ENCODE data around the gene LILRA2. TPM values are rescaled to one million over a fixed set of nuclear protein-coding genes. Genes with fewer than 3 reads are reported as not detected.

LILRA2 gene
- total and polyA plus RNA-seq, 2 of the 8 experiments (the other 6 are each of a cell fraction or from before 2014, with no cell fraction given), result not detected

DNA sequence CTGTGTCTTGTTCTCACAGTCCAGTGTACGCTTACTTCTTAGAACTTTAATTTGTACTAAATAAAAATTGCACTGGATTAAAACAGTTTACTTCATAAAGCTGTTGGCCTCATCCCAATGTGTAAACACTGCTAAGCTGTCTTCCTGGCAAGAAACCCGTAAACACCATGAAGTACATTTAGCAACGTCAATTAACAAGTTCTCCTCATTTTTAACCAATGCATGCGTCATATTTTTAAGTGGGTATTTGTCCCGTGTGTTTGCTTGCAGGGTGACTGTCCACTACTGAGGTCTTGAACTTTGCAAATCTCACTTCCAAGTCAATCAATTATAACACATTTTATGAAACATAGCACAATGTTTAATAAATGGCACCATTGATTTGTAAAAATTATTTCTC is 42.7 kb upstream of the LILRA2 start:
- FAIRE-seq, result no peak
- POLR2A ChIA-PET (ENCODE audit: partially characterized antibody), result no interaction called here
- Histone ChIP-seq H3K23ac (ENCODE audit: insufficient read length) (no peak overlapping the region), H3K9me3 (ENCODE audit: insufficient read depth in 2 of 2, low read depth in 1 of 2, low read length in 1 of 2) (peaks cover 68 to 79% of the 10 kb centered on the region in 2 experiments), H4K5ac (ENCODE audit: insufficient read length, low read depth, low read length) (no peak overlapping the region), H3K27me3 (replicated peaks in 1 of 4; ENCODE audit: control insufficient read depth in 3 of 4, extremely low read depth in 1 of 4, insufficient read depth in 3 of 4, low read length in 3 of 4) (no peaks in the 10 kb centered on the region), H4K8ac (ENCODE audit: extremely low read depth, insufficient read depth, low read length) (no peak overlapping the region), H3K4me1 (replicated peaks in 1 of 4; ENCODE audit: control insufficient read depth in 3 of 4, insufficient read depth in 4 of 4, low read length in 3 of 4) (no peaks in the 10 kb centered on the region), H2BK20ac (ENCODE audit: low read length) (no peak overlapping the region), H2AK5ac (ENCODE audit: low read depth, low read length) (no peak overlapping the region), H3K56ac (replicated peaks; ENCODE audit: insufficient read length, low read depth, low read length) (no peak overlapping the region), H3K36me3 (ENCODE audit: control insufficient read depth in 2 of 4, insufficient read depth in 4 of 4, low read length in 3 of 4) (no peaks in the 10 kb centered on the region), H3K4me3 (ENCODE audit: extremely low read depth in 1 of 4, insufficient read depth in 2 of 4, low read depth in 3 of 4, low read length in 4 of 4) (no peak overlapping the region), H4K20me1 (replicated peaks in 1 of 2; ENCODE audit: control insufficient read depth in 1 of 2, insufficient read depth in 2 of 2, low read length in 2 of 2) (no peaks in the 10 kb centered on the region), H2BK120ac (replicated peaks; ENCODE audit: low read depth, low read length) (no peak overlapping the region), H3K79me1 (ENCODE audit: low read depth, low read length) (no peaks in the 10 kb centered on the region), H3K27ac (ENCODE audit: low read depth, low read length) (no peak overlapping the region), H3K79me2 (ENCODE audit: control insufficient read depth in 1 of 2, insufficient read depth in 2 of 2, low read length in 2 of 2) (no peaks in the 10 kb centered on the region), H3K23me2 (ENCODE audit: low read depth, low read length) (no peaks in the 10 kb centered on the region), H2BK5ac (ENCODE audit: low read depth, low read length) (no peak overlapping the region), H2BK12ac (ENCODE audit: low read depth, low read length) (no peak overlapping the region), H3K14ac (ENCODE audit: insufficient read length) (no peak overlapping the region), H2AFZ (ENCODE audit: low read length) (no peak overlapping the region), H3K9ac (replicated peaks in 1 of 4; ENCODE audit: extremely low read depth in 1 of 4, low read depth in 3 of 4, low read length in 3 of 4) (no peak overlapping the region), H3K4me2 (ENCODE audit: insufficient read depth in 1 of 2, low read depth in 2 of 2, low read length in 2 of 2) (no peak overlapping the region), H3K4ac (replicated peaks; ENCODE audit: insufficient read length, low read depth, low read length) (no peak overlapping the region), H4K91ac (replicated peaks; ENCODE audit: insufficient read length, low read length) (no peak overlapping the region), H2BK15ac (ENCODE audit: low read length) (no peak overlapping the region), H3K18ac (ENCODE audit: extremely low read depth, low read length) (no peak overlapping the region)
- WGBS, 2 experiments (ENCODE audit: extremely low coverage in 1 of 2, insufficient coverage in 1 of 2, insufficient read length in 1 of 2, insufficient replicate concordance in 2 of 2, low coverage in 1 of 2, low lambda C conversion rate in 2 of 2, missing lambda C conversion rate in 1 of 2), result 86% methylated on average over 5 of the region's 5 CpGs; no CpG with 5 or more reads in 1 of the 2 experiments
- CTCF ChIA-PET (ENCODE audit: partially characterized antibody), result no interaction called here
- no peak for DNase-seq (ENCODE audit: low read depth in 1 of 2, low spot score in 2 of 2)
- TF ChIP-seq CBX8 (IDR thresholded peaks at IDR 0.05; ENCODE audit: borderline replicate concordance, low read depth, low read length) (no peak), ZNF274 (IDR thresholded peaks at IDR 0.05; ENCODE audit: borderline replicate concordance, extremely low read depth, low read length) (no peak), GTF2F1 (IDR thresholded peaks at IDR 0.05; ENCODE audit: borderline replicate concordance, low read depth, low read length) (no peak), SP1 (IDR thresholded peaks at IDR 0.05; ENCODE audit: low read depth, low read length) (no peak), CHD1 (IDR thresholded peaks at IDR 0.05; ENCODE audit: low read depth, low read length) (no peak), HDAC2 (IDR thresholded peaks at IDR 0.05; ENCODE audit: borderline replicate concordance in 1 of 2, low read depth in 2 of 2, low read length in 2 of 2) (no peak), ATF3 (IDR thresholded peaks at IDR 0.05; ENCODE audit: insufficient read depth, low read depth, low read length) (no peak), GABPA (IDR thresholded peaks at IDR 0.05; ENCODE audit: borderline replicate concordance, insufficient read depth, low read length) (no peak), TEAD4 (IDR thresholded peaks at IDR 0.05; ENCODE audit: low read depth, low read length) (no peak), TCF12 (IDR thresholded peaks at IDR 0.05; ENCODE audit: low read depth, low read length) (no peak), KDM4A (IDR thresholded peaks at IDR 0.05; ENCODE audit: low read depth, low read length, severe bottlenecking) (no peak), ASH2L (IDR thresholded peaks at IDR 0.05; ENCODE audit: low read length) (no peak), YY1 (IDR thresholded peaks at IDR 0.05; ENCODE audit: low read depth, low read length) (no peak), SIRT6 (IDR thresholded peaks at IDR 0.05; ENCODE audit: low read length) (no peak)

Measured in H1 (cell line).